ENCODE data around the gene AIP. TPM values are rescaled to one million over a fixed set of nuclear protein-coding genes. Genes with fewer than 3 reads are reported as not detected.

Gene AIP
- total and polyA plus RNA-seq, 2 of the 8 experiments (the other 6 are each of a cell fraction or from before 2014, with no cell fraction given), result 29.8 to 54.4 TPM

DNA sequence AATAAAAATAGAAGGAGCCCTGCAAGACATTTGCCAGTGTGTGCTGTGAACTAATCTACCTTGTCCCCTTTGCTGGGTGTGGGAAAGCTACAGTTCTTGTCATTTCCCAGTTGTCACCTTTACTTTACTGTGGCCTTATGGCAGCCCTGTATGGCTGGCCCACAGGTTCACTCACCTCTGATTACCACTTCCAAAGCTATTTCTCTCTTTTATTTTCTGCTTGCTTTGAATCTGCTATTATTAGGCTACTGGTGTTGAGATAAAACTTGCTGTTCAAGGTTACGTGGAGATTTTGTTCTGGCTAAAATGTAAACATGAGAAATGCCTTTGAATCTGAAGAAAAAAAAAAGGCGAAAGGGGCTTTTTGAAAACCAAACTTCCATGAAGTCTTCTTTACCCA is 50.1 kb downstream of the AIP start:
- no peak overlapping the region for H3K4me2 ChIP-seq (ENCODE audit: insufficient read depth in 1 of 2, low read depth in 2 of 2, low read length in 2 of 2)
- no peaks in the 10 kb centered on the region for H3K79me1 ChIP-seq (ENCODE audit: low read depth, low read length)
- H2BK20ac ChIP-seq (ENCODE audit: low read length), result no peak overlapping the region
- no peaks in the 10 kb centered on the region for H4K20me1 ChIP-seq (replicated peaks in 1 of 2; ENCODE audit: control insufficient read depth in 1 of 2, insufficient read depth in 2 of 2, low read length in 2 of 2)
- no peaks in the 10 kb centered on the region for H3K79me2 ChIP-seq (ENCODE audit: control insufficient read depth in 1 of 2, insufficient read depth in 2 of 2, low read length in 2 of 2)
- FAIRE-seq (no peak), DNase-seq (ENCODE audit: low read depth in 1 of 2, low spot score in 2 of 2) (no peak)
- H4K8ac ChIP-seq (ENCODE audit: extremely low read depth, insufficient read depth, low read length), result no peak overlapping the region
- no peak overlapping the region for H4K5ac ChIP-seq (ENCODE audit: insufficient read length, low read depth, low read length)
- no peak overlapping the region for H2AK5ac ChIP-seq (ENCODE audit: low read depth, low read length)
- H2BK15ac ChIP-seq (ENCODE audit: low read length), result no peak overlapping the region
- H3K56ac ChIP-seq (replicated peaks; ENCODE audit: insufficient read length, low read depth, low read length), result no peak overlapping the region
- no peak overlapping the region for H2BK12ac ChIP-seq (ENCODE audit: low read depth, low read length)
- no peak overlapping the region for H2AFZ ChIP-seq (ENCODE audit: low read length)
- H3K9ac ChIP-seq (replicated peaks in 1 of 4; ENCODE audit: extremely low read depth in 1 of 4, low read depth in 3 of 4, low read length in 3 of 4), result no peak overlapping the region
- H3K9me3 ChIP-seq (ENCODE audit: insufficient read depth in 2 of 2, low read depth in 1 of 2, low read length in 1 of 2), result peaks cover 29 to 34% of the 10 kb centered on the region in 2 experiments
- H3K18ac ChIP-seq (ENCODE audit: extremely low read depth, low read length), result no peak overlapping the region
- H2BK5ac ChIP-seq (ENCODE audit: low read depth, low read length), result no peak overlapping the region
- no peaks in the 10 kb centered on the region for H3K27me3 ChIP-seq (replicated peaks in 1 of 4; ENCODE audit: control insufficient read depth in 3 of 4, extremely low read depth in 1 of 4, insufficient read depth in 3 of 4, low read length in 3 of 4)
- no peak overlapping the region for H3K27ac ChIP-seq (ENCODE audit: low read depth, low read length)
- no peak overlapping the region for H4K91ac ChIP-seq (replicated peaks; ENCODE audit: insufficient read length, low read length)
- no peak overlapping the region for H2BK120ac ChIP-seq (replicated peaks; ENCODE audit: low read depth, low read length)
- WGBS, 2 experiments (ENCODE audit: extremely low coverage in 1 of 2, insufficient coverage in 1 of 2, insufficient read length in 1 of 2, insufficient replicate concordance in 2 of 2, low coverage in 1 of 2, low lambda C conversion rate in 2 of 2, missing lambda C conversion rate in 1 of 2), result 74% methylated on average over 2 of the region's 2 CpGs; no CpG with 5 or more reads in 1 of the 2 experiments
- H3K4me3 ChIP-seq (ENCODE audit: extremely low read depth in 1 of 4, insufficient read depth in 2 of 4, low read depth in 3 of 4, low read length in 4 of 4), result no peak overlapping the region
- no peak overlapping the region for H3K23ac ChIP-seq (ENCODE audit: insufficient read length)
- H3K23me2 ChIP-seq (ENCODE audit: low read depth, low read length), result no peaks in the 10 kb centered on the region
- H3K36me3 ChIP-seq (ENCODE audit: control insufficient read depth in 2 of 4, insufficient read depth in 4 of 4, low read length in 3 of 4), result no peaks in the 10 kb centered on the region
- CTCF ChIA-PET (ENCODE audit: partially characterized antibody), result no interaction called here
- no peak overlapping the region for H3K4ac ChIP-seq (replicated peaks; ENCODE audit: insufficient read length, low read depth, low read length)
- POLR2A ChIA-PET (ENCODE audit: partially characterized antibody), result no interaction called here
- no peak overlapping the region for H3K14ac ChIP-seq (ENCODE audit: insufficient read length)
- H3K4me1 ChIP-seq (replicated peaks in 1 of 4; ENCODE audit: control insufficient read depth in 3 of 4, insufficient read depth in 4 of 4, low read length in 3 of 4), result no peaks in the 10 kb centered on the region; a peak in 1 of 7 replicates
- TF ChIP-seq TAF1 (IDR thresholded peaks at IDR 0.05; ENCODE audit: low read depth, low read length) (no peak), SIRT6 (IDR thresholded peaks at IDR 0.05; ENCODE audit: low read length) (no peak), MAFK (IDR thresholded peaks at IDR 0.05; ENCODE audit: low read depth, low read length) (no peak), EGR1 (IDR thresholded peaks at IDR 0.05; ENCODE audit: borderline replicate concordance, low read depth, low read length) (no peak)

Measured in H1 (cell line).